Measurements from ENCODE around the gene R3HDM2.
"Not testable (repeated sequence)": the region's sequence is repeated elsewhere in the genome, so short reads cannot be mapped to it uniquely, and the experiment has no call there.

R3HDM2 gene

GRCh38 chr12:57366315-57366714, 64.5 kb downstream of the R3HDM2 start:
- Histone ChIP-seq H3K9me3 (replicated peaks; ENCODE audit: low read length) (no peaks in the 10 kb centered on the region), H3K9ac (ENCODE audit: low read depth, low read length) (no peak overlapping the region), H3K27me3 (ENCODE audit: control insufficient read depth, insufficient read depth, low read length) (no peaks in the 10 kb centered on the region), H3K4me1 (ENCODE audit: control insufficient read depth, insufficient read depth, low read length) (no peaks in the 10 kb centered on the region), H3K4me3 (ENCODE audit: low read length) (no peak overlapping the region), H3K4me2 (ENCODE audit: low read length) (no peak overlapping the region), H3K36me3 (ENCODE audit: insufficient read depth, low read length) (no peaks in the 10 kb centered on the region)

- not testable (repeated sequence) for H3K4me1 ChIP-seq (ENCODE audit: control insufficient read depth, insufficient read depth, low read length); H3K9me3 ChIP-seq (replicated peaks; ENCODE audit: low read length); H3K4me2 ChIP-seq (ENCODE audit: low read length); H3K36me3 ChIP-seq (ENCODE audit: insufficient read depth, low read length); H3K4me3 ChIP-seq (ENCODE audit: low read length); H3K27me3 ChIP-seq (ENCODE audit: control insufficient read depth, insufficient read depth, low read length); H3K9ac ChIP-seq (ENCODE audit: low read depth, low read length)
Measured at GRCh38 chr12:57364156-57364555, 66.7 kb downstream of the R3HDM2 start.

GRCh38 chr12:57360468-57360867, 70.4 kb downstream of the R3HDM2 start:
- Histone ChIP-seq H3K4me2 (ENCODE audit: low read length) (no peak overlapping the region), H3K27me3 (ENCODE audit: control insufficient read depth, insufficient read depth, low read length) (no peaks in the 10 kb centered on the region), H3K9ac (ENCODE audit: low read depth, low read length) (no peak overlapping the region), H3K9me3 (replicated peaks; ENCODE audit: low read length) (no peaks in the 10 kb centered on the region), H3K4me3 (ENCODE audit: low read length) (no peak overlapping the region), H3K4me1 (ENCODE audit: control insufficient read depth, insufficient read depth, low read length) (no peaks in the 10 kb centered on the region), H3K36me3 (ENCODE audit: insufficient read depth, low read length) (peaks cover 3% of the 10 kb centered on the region)

DNA sequence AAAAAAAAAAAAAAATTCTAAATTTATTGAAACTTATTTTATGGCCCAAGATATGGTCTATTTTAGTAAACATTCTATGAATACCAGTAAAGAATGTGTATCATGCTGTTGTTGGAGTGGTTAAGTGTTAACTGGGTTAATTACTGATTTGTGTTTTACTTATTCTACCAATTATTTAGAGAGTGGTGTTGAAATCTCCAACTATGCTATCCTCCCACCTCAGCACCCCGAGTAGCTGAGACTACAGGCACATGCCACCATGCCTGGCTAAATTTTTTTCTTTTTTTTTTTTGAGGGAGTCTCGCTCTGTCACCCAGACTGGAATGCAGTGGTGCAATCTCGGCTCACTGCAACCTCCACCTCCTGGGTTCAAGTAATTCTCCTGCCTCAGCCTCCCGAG, 72.2 kb downstream of the R3HDM2 start:
- Histone ChIP-seq H3K9ac (ENCODE audit: low read depth, low read length) (no peak overlapping the region), H3K4me1 (ENCODE audit: control insufficient read depth, insufficient read depth, low read length) (no peaks in the 10 kb centered on the region), H3K9me3 (replicated peaks; ENCODE audit: low read length) (no peaks in the 10 kb centered on the region), H3K4me3 (ENCODE audit: low read length) (no peak overlapping the region), H3K4me2 (ENCODE audit: low read length) (no peak overlapping the region), H3K27me3 (ENCODE audit: control insufficient read depth, insufficient read depth, low read length) (no peaks in the 10 kb centered on the region), H3K36me3 (ENCODE audit: insufficient read depth, low read length) (peaks cover 3% of the 10 kb centered on the region)

GRCh38 chr12:57355734-57356133, 75.1 kb downstream of the R3HDM2 start:
- Histone ChIP-seq H3K27me3 (ENCODE audit: control insufficient read depth, insufficient read depth, low read length) (no peaks in the 10 kb centered on the region), H3K4me2 (ENCODE audit: low read length) (no peak overlapping the region), H3K9me3 (replicated peaks; ENCODE audit: low read length) (no peaks in the 10 kb centered on the region), H3K4me3 (ENCODE audit: low read length) (no peak overlapping the region), H3K4me1 (ENCODE audit: control insufficient read depth, insufficient read depth, low read length) (no peaks in the 10 kb centered on the region), H3K9ac (ENCODE audit: low read depth, low read length) (no peak overlapping the region), H3K36me3 (ENCODE audit: insufficient read depth, low read length) (peaks cover 3% of the 10 kb centered on the region)

DNA sequence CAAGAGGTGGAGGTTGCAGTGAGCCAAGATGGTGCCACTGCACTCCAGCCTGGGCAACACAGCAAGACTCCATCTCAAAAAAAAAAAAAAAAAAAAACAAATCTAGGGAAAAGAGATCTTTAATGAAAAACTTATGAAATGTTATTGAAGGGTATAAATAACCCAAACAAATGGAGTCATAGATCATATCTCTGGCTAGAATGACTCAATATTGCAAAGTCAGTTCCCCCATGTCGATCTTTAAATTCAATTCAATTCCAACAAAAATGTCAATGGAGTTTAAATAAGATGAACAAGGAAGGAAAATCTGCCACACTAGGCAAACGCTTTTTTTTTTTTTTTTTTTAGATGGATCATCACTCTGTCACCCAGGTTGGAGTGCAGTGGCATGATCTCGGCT, 78.7 kb downstream of the R3HDM2 start:
- Histone ChIP-seq H3K9me3 (replicated peaks; ENCODE audit: low read length) (no peaks in the 10 kb centered on the region), H3K9ac (ENCODE audit: low read depth, low read length) (no peak overlapping the region), H3K4me1 (ENCODE audit: control insufficient read depth, insufficient read depth, low read length) (no peaks in the 10 kb centered on the region), H3K4me3 (ENCODE audit: low read length) (no peak overlapping the region), H3K27me3 (ENCODE audit: control insufficient read depth, insufficient read depth, low read length) (no peaks in the 10 kb centered on the region), H3K4me2 (ENCODE audit: low read length) (no peak overlapping the region), H3K36me3 (ENCODE audit: insufficient read depth, low read length) (peaks cover 7% of the 10 kb centered on the region)

- Histone ChIP-seq H3K36me3 (ENCODE audit: insufficient read depth, low read length) (peaks cover 7% of the 10 kb centered on the region), H3K4me2 (ENCODE audit: low read length) (no peak overlapping the region), H3K9me3 (replicated peaks; ENCODE audit: low read length) (no peaks in the 10 kb centered on the region), H3K4me1 (ENCODE audit: control insufficient read depth, insufficient read depth, low read length) (peaks cover 6% of the 10 kb centered on the region), H3K4me3 (ENCODE audit: low read length) (no peak overlapping the region), H3K27me3 (ENCODE audit: control insufficient read depth, insufficient read depth, low read length) (no peaks in the 10 kb centered on the region), H3K9ac (ENCODE audit: low read depth, low read length) (no peak overlapping the region)
Measured at GRCh38 chr12:57347284-57347683, 83.6 kb downstream of the R3HDM2 start.

DNA sequence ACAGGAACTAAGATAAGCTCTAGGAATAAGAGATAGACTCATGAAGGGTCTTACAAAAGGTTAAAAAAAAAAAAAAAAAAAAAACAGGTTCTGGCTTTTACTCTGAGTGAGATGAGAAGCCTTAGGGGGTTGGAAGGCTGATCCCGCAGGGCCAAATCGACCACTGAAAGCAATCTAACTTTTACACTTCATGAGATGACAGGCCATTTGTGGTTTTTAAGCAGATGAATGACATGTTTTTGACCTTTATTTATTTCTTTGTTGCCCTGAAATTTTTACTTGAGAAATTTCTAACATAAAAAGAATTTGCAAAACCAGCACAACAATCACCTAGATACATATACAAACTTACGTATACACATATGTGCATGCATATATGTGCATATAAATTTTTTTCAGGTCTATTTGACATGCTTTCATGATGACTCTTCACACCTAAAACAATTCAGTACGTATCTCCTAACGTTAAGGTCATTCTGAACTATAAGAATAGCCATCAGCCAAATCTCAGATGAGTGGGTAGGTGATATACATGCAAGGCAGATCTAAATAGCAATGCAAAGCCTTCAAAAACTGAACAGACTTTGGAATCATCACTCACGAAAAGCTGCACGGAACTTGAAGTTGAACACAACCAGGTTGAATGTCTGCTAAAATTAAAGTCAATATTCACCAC, 87.0 kb downstream of the R3HDM2 start:
- Histone ChIP-seq H3K4me3 (ENCODE audit: low read length) (no peak overlapping the region), H3K9me3 (replicated peaks; ENCODE audit: low read length) (no peaks in the 10 kb centered on the region), H3K4me2 (ENCODE audit: low read length) (no peak overlapping the region), H3K9ac (ENCODE audit: low read depth, low read length) (no peak overlapping the region), H3K4me1 (ENCODE audit: control insufficient read depth, insufficient read depth, low read length) (peaks cover 10% of the 10 kb centered on the region), H3K36me3 (ENCODE audit: insufficient read depth, low read length) (peaks cover 6% of the 10 kb centered on the region), H3K27me3 (ENCODE audit: control insufficient read depth, insufficient read depth, low read length) (no peaks in the 10 kb centered on the region)

- no peaks in the 10 kb centered on the region for H3K27me3 ChIP-seq (ENCODE audit: control insufficient read depth, insufficient read depth, low read length)
- no peaks in the 10 kb centered on the region for H3K9me3 ChIP-seq (replicated peaks; ENCODE audit: low read length)
- peaks cover 6% of the 10 kb centered on the region for H3K36me3 ChIP-seq (ENCODE audit: insufficient read depth, low read length)
- H3K4me1 ChIP-seq (ENCODE audit: control insufficient read depth, insufficient read depth, low read length), result peaks cover 10% of the 10 kb centered on the region
- peak overlapping the region; percentile 64 for H3K4me2 ChIP-seq (ENCODE audit: low read length)
- no peak overlapping the region for H3K9ac ChIP-seq (ENCODE audit: low read depth, low read length)
- H3K4me3 ChIP-seq (ENCODE audit: low read length), result no peak overlapping the region
Measured at GRCh38 chr12:57342207-57342691, 88.6 kb downstream of the R3HDM2 start.

DNA sequence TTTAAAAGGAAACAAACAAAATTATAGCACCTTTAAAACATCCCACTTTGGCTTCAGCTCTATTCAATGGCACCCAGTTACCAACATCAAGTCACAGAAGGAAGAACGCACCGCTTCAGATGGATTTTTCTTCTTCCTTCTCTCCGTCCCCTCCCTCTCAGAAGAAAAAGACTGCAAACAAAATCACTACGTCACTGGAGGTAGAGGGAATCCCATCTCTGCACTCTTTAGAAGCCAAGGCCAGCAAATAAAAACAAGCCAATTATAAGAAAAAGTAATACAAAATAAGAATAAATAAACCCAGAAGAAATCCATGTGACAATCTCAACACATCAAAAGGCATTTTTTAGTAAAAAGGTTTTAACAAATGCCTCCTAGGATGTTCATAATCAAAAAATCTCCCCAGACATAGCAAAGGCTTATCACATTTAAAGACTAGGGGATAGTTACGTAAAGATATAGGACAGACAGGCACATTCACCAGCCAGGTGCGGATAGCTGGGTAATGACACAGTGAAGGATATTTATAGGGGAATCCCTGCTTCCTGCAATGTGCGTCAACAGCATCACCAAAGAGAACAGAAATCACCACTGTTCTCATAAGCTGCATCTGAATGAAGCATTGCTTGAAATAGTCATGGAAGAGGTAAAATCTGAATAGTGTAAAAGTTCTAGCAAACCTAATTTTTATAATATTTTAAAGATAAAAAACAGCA, 89.4 kb downstream of the R3HDM2 start:
- Histone ChIP-seq H3K36me3 (ENCODE audit: insufficient read depth, low read length) (peaks cover 2% of the 10 kb centered on the region), H3K4me1 (ENCODE audit: control insufficient read depth, insufficient read depth, low read length) (peaks cover 10% of the 10 kb centered on the region), H3K4me2 (ENCODE audit: low read length) (no peak overlapping the region), H3K4me3 (ENCODE audit: low read length) (no peak overlapping the region), H3K9ac (ENCODE audit: low read depth, low read length) (no peak overlapping the region), H3K27me3 (ENCODE audit: control insufficient read depth, insufficient read depth, low read length) (no peaks in the 10 kb centered on the region), H3K9me3 (replicated peaks; ENCODE audit: low read length) (no peaks in the 10 kb centered on the region)

- H3K4me2 ChIP-seq (ENCODE audit: low read length), result no peak overlapping the region
- H3K9me3 ChIP-seq (replicated peaks; ENCODE audit: low read length), result no peaks in the 10 kb centered on the region
- peaks cover 2% of the 10 kb centered on the region for H3K36me3 ChIP-seq (ENCODE audit: insufficient read depth, low read length)
- no peak overlapping the region for H3K9ac ChIP-seq (ENCODE audit: low read depth, low read length)
- H3K4me1 ChIP-seq (ENCODE audit: control insufficient read depth, insufficient read depth, low read length), result peaks cover 10% of the 10 kb centered on the region
- no peak overlapping the region for H3K4me3 ChIP-seq (ENCODE audit: low read length)
- H3K27me3 ChIP-seq (ENCODE audit: control insufficient read depth, insufficient read depth, low read length), result no peaks in the 10 kb centered on the region
Measured at GRCh38 chr12:57340104-57340503, 90.7 kb downstream of the R3HDM2 start.

DNA sequence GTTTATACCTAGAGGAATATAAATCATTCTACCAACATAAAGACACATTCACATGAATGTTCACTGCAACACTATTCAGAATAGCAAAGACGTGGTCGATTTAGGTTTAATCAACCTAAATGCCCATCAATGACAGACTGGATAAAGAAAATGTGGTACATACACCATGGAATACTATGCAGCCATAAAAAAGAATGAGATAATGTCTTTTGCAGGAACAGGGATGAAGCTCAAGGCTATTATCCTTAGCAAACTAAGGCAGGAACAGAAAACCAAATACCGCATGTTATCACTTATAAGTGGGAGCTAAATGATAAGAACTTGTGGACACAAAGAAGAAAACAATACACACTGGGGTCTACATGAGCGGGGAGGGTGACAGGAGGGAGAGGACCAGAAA, 94.5 kb downstream of the R3HDM2 start:
- peaks cover 12% of the 10 kb centered on the region for H3K4me1 ChIP-seq (ENCODE audit: control insufficient read depth, insufficient read depth, low read length)
- not testable (repeated sequence) for H3K4me2 ChIP-seq (ENCODE audit: low read length); H3K9ac ChIP-seq (ENCODE audit: low read depth, low read length); H3K4me3 ChIP-seq (ENCODE audit: low read length); H3K9me3 ChIP-seq (replicated peaks; ENCODE audit: low read length); H3K27me3 ChIP-seq (ENCODE audit: control insufficient read depth, insufficient read depth, low read length); H3K36me3 ChIP-seq (ENCODE audit: insufficient read depth, low read length)
